Activated CD8-positive, alpha-beta T cell treated with anti-CD3 and anti-CD28 coated beads for 36 hours (primary cell): ENCODE results near the gene LRP8. TPM values are rescaled to one million over a fixed set of nuclear protein-coding genes. Genes with fewer than 3 reads are reported as not detected.
A peak's percentile ranks its signal among the peaks of the same experiment; 100 is the strongest.

Source experiments
- ATAC-seq: fragments of 200-7000 bp; cut with Tn5 transposase; one replicate; pipeline ENCODE4 v1.10.0; 2021; ENCODE audit warnings: mild to moderate bottlenecking, moderate library complexity
- CTCF ChIA-PET: fragments of 350-600 bp; sonication (Branson Sonifier 250); formaldehyde crosslinking; loops from one replicate; lab custom pipeline; 2021; ENCODE audit warnings: antibody characterized with exemption; lab: Charles Lee
- POLR2A ChIA-PET: fragments of 350-600 bp; sonication (Branson Sonifier 250); formaldehyde crosslinking; loops from one replicate; lab custom pipeline; 2021; ENCODE audit warnings: antibody characterized with exemption; lab: Charles Lee
- DNase-seq: peaks from one replicate; pipeline ENCODE4 v3.0.0-alpha.2; 2020
- H3K27ac Mint-ChIP-seq: one replicate; pipeline ENCODE4 v1.8.0; 2021; ENCODE audit warnings: mild to moderate bottlenecking, mixed read lengths
- H3K27me3 Mint-ChIP-seq: one replicate; pipeline ENCODE4 v1.8.0; 2021; ENCODE audit warnings: mixed read lengths
- H3K36me3 Mint-ChIP-seq: one replicate; pipeline ENCODE4 v1.8.0; 2021; ENCODE audit warnings: low read depth, mixed read lengths
- H3K4me1 Mint-ChIP-seq: one replicate; pipeline ENCODE4 v1.8.0; 2021; ENCODE audit warnings: low read depth, mixed read lengths
- H3K4me3 Mint-ChIP-seq: one replicate; pipeline ENCODE4 v1.8.0; 2021; ENCODE audit warnings: mild to moderate bottlenecking, moderate library complexity, mixed read lengths
- H3K9me3 Mint-ChIP-seq: one replicate; pipeline ENCODE4 v1.8.0; 2021; ENCODE audit warnings: mixed read lengths
- intact Hi-C: fragments of 100-400 bp; cut with micrococcal nuclease; formaldehyde crosslinking; loops from one replicate; pipeline ENCODE4 v1.10.0; 2022
- total RNA-seq, 2 experiments: library from RNA; stranded (reverse); gene quantifications; one replicate each; pipeline ENCODE4 v1.2.3, GENCODE V29; 2021
- TF ChIP-seq, protein P1 (sequence below): fragments of 200-600 bp; IDR thresholded peaks from one replicate; pipeline ENCODE4 v1.8.0; 2022; ENCODE audit warnings: antibody characterized with exemption, mild to moderate bottlenecking

Gene LRP8
- total RNA-seq, 2 experiments from 2014 or later: 39.9 to 41.6 TPM

DNA sequence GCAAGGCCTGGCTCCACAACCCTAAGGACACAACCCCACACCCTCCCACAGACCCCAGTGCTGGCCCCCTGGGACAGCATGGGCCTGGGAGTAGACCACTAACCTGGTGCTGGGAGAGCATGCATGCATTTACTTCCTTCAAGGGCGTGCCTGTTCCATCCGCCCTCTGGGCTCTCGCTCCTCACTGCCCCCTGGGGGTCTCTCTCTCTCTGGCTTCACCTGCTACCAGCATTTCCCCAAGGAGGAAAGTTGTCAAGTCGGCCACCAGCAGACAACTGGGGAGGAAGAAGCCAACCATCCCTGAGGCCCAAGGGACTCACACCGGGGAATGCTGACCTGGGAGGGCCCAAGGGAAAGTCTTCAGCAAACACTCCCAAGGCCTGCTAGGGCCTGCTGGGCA, 6.5 kb downstream of the LRP8 start:
- intact Hi-C loops: no loop called here
- Mint-ChIP-seq H3K9me3 (no peaks in the 10 kb centered on the region), H3K27me3 (no peaks in the 10 kb centered on the region), H3K4me1 (peaks cover 24% of the 10 kb centered on the region), H3K27ac (no peak overlapping the region), H3K36me3 (peaks cover 59% of the 10 kb centered on the region), H3K4me3 (no peak overlapping the region)
- CTCF ChIA-PET: no interaction called here
- POLR2A ChIA-PET: interaction anchor here (0.6 kb wide), 1 partner anchor 1060 kb away, joined by 3 read pairs; no protein-coding TSS in a partner anchor
- TF ChIP-seq, protein P1, sequence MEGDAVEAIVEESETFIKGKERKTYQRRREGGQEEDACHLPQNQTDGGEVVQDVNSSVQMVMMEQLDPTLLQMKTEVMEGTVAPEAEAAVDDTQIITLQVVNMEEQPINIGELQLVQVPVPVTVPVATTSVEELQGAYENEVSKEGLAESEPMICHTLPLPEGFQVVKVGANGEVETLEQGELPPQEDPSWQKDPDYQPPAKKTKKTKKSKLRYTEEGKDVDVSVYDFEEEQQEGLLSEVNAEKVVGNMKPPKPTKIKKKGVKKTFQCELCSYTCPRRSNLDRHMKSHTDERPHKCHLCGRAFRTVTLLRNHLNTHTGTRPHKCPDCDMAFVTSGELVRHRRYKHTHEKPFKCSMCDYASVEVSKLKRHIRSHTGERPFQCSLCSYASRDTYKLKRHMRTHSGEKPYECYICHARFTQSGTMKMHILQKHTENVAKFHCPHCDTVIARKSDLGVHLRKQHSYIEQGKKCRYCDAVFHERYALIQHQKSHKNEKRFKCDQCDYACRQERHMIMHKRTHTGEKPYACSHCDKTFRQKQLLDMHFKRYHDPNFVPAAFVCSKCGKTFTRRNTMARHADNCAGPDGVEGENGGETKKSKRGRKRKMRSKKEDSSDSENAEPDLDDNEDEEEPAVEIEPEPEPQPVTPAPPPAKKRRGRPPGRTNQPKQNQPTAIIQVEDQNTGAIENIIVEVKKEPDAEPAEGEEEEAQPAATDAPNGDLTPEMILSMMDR: no peak
- DNase-seq (no peak), ATAC-seq (no peak)

- intact Hi-C loops: no loop called here
- TF ChIP-seq, protein P1: no peak
- H3K27ac Mint-ChIP-seq: no peak overlapping the region
- H3K9me3 Mint-ChIP-seq: no peaks in the 10 kb centered on the region
- POLR2A ChIA-PET: interaction anchor here (0.6 to 1.0 kb wide), 5 partner anchors 24 to 1060 kb away, joined by 3 read pairs; no protein-coding TSS in a partner anchor
- peaks cover 25% of the 10 kb centered on the region for H3K4me1 Mint-ChIP-seq
- ATAC-seq (no peak), DNase-seq (no peak)
- peaks cover 57% of the 10 kb centered on the region for H3K36me3 Mint-ChIP-seq
- no peak overlapping the region for H3K4me3 Mint-ChIP-seq
- CTCF ChIA-PET: no interaction called here
- H3K27me3 Mint-ChIP-seq: no peaks in the 10 kb centered on the region
Observed at GRCh38 chr1:53320646-53321045, 7.2 kb downstream of the LRP8 start.

GRCh38 chr1:53319296-53320101, 8.4 kb downstream of the LRP8 start:
- ATAC-seq (no peak), DNase-seq (no peak)
- Mint-ChIP-seq H3K36me3 (peaks cover 51% of the 10 kb centered on the region), H3K27ac (no peak overlapping the region), H3K4me3 (no peak overlapping the region), H3K4me1 (peaks cover 17% of the 10 kb centered on the region), H3K9me3 (no peaks in the 10 kb centered on the region), H3K27me3 (no peaks in the 10 kb centered on the region)
- ChIA-PET POLR2A (interaction anchor here (1.0 to 3.6 kb wide), 3 partner anchors 7 to 211 kb away, joined by 3 to 20 read pairs (median 3); partner anchors contain the start of gene LRP8), CTCF (interaction anchor here (1.0 kb wide), 1 partner anchor 74 kb away, joined by 3 read pairs; no protein-coding TSS in a partner anchor)
- intact Hi-C loops: no loop called here
- TF ChIP-seq, protein P1: no peak

DNA sequence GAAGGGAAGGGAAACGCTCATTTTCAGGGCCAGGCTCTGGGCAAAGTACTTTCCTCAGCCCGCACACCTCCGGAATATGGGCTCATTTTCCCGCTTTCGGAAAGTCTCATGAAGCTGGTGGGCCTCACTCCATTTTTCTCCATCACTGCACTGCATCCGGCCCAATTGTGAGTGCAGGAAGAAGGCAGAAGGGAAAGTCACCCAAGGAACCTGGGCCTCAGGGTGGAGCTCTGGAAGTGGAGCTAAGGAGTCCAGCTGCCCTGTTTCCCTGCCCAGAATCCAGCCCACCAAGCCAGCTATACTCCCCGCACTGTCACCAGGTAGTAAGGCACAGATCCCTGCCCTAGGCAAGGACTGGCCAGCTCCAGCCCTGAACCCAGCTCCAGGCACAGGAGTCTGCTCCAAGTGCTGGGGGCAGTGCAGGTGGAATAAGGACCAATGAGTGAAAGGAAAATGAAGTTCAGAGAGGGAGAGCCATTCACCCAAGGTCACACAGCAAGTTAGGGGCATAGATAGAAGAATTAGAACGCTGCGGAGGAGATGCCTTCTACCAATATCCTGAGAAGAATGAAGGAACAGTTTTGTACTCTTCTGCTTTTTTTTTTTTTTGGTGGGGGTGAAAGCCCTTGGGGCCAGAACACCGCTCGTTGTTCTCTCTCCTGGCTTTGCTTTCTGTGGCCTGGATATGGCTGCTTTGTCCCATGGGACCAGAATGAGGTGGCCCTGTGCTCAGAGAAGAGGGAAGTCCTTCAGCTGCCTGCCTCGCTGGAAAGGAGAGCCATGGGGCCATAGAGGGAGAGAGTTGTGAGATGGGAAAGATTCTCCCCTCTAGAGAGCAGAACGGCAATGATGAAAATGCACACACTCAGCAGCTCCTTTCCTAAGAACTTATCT, 10.0 kb downstream of the LRP8 start:
- intact Hi-C loops: no loop called here
- Mint-ChIP-seq H3K27ac (peak overlapping the region; percentile 44), H3K9me3 (no peaks in the 10 kb centered on the region), H3K4me1 (peaks cover 14% of the 10 kb centered on the region), H3K36me3 (peaks cover 45% of the 10 kb centered on the region), H3K27me3 (no peaks in the 10 kb centered on the region), H3K4me3 (no peak overlapping the region)
- ChIA-PET POLR2A (interaction anchor here (0.8 to 3.6 kb wide), 4 partner anchors 9 to 37 kb away, joined by 3 to 20 read pairs (median 3); partner anchors contain the start of gene LRP8), CTCF (interaction anchor here (0.8 to 1.3 kb wide), 2 partner anchors 41 to 75 kb away, joined by 4 read pairs; no protein-coding TSS in a partner anchor)
- DNase-seq (no peak), ATAC-seq (no peak)
- TF ChIP-seq, protein P1: no peak
